Brain microvascular endothelial cell (primary cell): Measurements from ENCODE around the gene TRAPPC1.

Experiments
- DNase-seq: peaks from one replicate; pipeline ENCODE4 v3.0.0-alpha.2; 2020
- H3K27ac ChIP-seq: fragments of 250-450 bp; sonication (Bioruptor Pico); 2 replicates; pipeline ENCODE4 v1.5.1; 2020; ENCODE audit warnings: mild to moderate bottlenecking, moderate library complexity
- H3K27me3 ChIP-seq: fragments of 250-450 bp; sonication (Bioruptor Pico); replicated peaks from 2 replicates; pipeline ENCODE4 v1.5.1; 2020; ENCODE audit warnings: mild to moderate bottlenecking
- H3K36me3 ChIP-seq: fragments of 250-450 bp; sonication (Bioruptor Pico); replicated peaks from 2 replicates; pipeline ENCODE4 v1.5.1; 2020; ENCODE audit warnings: mild to moderate bottlenecking
- H3K4me3 ChIP-seq: 2 replicates; pipeline ENCODE4 v1.5.1; 2011; ENCODE audit warnings: low read depth, mild to moderate bottlenecking, control low read depth, low read length, moderate library complexity
- in situ Hi-C: cut with HindIII; loops from 2 replicates; pipeline ENCODE4 v1.10.0; 2017; ENCODE audit warnings: low sequenced_read_pairs, low pct_ligation_motif_present
- TF ChIP-seq, protein P1 (sequence below): IDR thresholded peaks from 2 replicates; pipeline ENCODE4 v1.5.1; 2011; ENCODE audit warnings: low read depth, mild to moderate bottlenecking, moderate library complexity, low read length, control low read depth, inconsistent platforms; ENCODE audit errors: missing control alignments

TRAPPC1 gene

DNA sequence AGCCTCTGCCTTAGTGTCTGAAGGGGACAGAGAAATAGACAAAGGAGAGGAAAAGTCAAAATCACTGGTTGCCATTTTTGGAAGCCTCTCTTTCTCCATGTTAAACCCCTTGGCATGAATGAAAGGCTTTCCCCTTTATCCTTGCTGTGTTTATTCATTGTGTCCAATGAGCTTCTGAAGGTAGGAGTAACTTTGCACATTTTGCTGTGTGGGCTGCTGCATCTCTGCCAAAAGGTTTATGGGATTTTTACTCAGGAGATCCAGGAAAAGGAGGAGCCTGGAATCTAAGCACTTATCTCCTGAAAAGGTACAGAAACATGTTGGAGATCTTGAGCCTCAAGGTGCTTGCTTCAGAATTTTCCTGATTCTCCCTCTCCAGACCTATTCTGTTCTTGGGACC is 4.1 kb upstream of the TRAPPC1 start:
- in situ Hi-C loops = no loop called here
- TF ChIP-seq, protein P1, sequence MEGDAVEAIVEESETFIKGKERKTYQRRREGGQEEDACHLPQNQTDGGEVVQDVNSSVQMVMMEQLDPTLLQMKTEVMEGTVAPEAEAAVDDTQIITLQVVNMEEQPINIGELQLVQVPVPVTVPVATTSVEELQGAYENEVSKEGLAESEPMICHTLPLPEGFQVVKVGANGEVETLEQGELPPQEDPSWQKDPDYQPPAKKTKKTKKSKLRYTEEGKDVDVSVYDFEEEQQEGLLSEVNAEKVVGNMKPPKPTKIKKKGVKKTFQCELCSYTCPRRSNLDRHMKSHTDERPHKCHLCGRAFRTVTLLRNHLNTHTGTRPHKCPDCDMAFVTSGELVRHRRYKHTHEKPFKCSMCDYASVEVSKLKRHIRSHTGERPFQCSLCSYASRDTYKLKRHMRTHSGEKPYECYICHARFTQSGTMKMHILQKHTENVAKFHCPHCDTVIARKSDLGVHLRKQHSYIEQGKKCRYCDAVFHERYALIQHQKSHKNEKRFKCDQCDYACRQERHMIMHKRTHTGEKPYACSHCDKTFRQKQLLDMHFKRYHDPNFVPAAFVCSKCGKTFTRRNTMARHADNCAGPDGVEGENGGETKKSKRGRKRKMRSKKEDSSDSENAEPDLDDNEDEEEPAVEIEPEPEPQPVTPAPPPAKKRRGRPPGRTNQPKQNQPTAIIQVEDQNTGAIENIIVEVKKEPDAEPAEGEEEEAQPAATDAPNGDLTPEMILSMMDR = no peak
- Histone ChIP-seq H3K4me3 (no peak overlapping the region), H3K27me3 (no peaks in the 10 kb centered on the region), H3K27ac (no peak overlapping the region), H3K36me3 (peaks cover 36% of the 10 kb centered on the region)
- DNase-seq = no peak

DNA sequence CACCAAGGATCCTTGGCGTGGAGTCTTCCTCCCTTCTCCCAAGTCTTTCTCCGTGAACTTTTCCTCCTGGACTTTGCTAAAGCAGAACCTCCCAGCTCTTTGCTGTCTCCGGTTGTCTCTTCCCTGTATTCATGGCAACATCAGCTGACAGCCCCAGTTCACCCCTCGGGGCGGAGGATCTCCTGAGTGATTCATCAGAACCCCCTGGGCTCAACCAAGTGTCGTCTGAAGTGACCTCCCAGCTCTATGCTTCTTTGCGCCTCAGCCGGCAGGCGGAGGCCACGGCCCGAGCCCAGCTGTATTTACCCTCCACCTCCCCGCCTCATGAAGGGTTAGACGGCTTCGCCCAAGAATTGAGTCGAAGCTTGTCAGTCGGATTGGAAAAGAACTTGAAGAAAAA is 1.2 kb upstream of the TRAPPC1 start:
- H3K4me3 ChIP-seq = peak overlapping the region; percentile 98
- in situ Hi-C loops = no loop called here
- DNase-seq = peak; percentile 68
- TF ChIP-seq, protein P1 = peak; percentile 56
- H3K27ac ChIP-seq = peak overlapping the region; percentile 79
- no peaks in the 10 kb centered on the region for H3K27me3 ChIP-seq
- peaks cover 19% of the 10 kb centered on the region for H3K36me3 ChIP-seq

DNA sequence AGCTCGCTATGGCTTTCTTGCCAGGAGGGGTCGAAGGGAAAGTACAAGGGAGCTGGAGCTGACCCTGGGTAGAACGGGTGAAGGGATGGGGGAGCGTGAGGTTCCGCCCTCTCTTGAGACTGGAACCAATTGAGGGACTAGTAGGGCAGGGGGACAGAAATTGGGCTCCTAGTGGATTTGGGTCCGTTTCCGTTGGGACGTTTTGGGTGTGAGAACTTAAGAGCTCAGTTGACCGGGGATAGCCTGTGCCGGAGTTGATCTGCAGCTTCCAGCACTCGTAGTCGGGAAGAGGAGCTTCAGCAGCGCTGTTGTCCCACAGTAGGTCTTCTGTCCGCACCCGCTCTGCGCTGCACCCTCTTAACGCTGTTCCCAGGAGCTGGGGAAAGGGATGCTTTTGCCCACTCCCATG is 741 bp upstream of the TRAPPC1 start:
- in situ Hi-C loops = no loop called here
- peak overlapping the region; percentile 98 for H3K4me3 ChIP-seq
- H3K27ac ChIP-seq = peak overlapping the region; percentile 79
- peaks cover 19% of the 10 kb centered on the region for H3K36me3 ChIP-seq
- TF ChIP-seq, protein P1 = no peak
- peak; percentile 4 for DNase-seq
- no peaks in the 10 kb centered on the region for H3K27me3 ChIP-seq

DNA sequence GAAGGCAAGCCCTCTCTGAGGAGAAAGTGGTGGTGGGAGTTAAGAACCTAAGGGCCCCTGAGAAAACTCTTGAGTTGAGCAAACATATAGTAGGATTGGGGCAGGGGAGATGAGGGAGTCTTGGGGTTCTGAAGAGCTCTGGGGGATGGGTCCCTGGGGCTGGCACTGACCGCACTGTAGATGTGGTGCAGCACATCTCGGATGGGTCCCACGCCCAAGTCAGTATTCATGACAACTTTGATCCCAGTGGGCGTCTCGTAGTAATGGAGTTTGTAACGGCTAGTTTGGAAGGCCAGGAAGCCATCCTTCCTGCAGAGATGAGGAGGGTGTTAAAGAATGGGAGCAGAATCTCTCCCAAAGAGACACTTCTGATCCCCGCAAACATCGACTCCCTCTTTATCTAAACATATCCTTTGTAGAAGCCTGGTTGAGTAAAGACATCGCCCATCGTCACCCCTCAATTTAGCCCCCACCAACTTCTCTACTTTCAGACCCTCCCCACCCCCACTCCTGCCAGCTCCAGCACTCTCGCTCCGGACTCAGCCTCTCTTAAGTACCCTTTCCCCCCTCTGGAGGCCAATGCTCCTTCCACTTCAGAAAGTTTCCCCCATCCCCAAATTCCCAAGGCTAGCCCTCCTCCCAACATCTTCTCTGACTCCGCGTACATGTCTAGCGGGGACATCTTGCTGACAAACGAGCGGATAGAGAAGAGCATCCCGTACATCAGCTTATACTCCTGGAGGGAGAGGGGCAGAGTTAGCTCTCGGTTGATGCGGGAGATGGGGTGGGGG is 710 bp downstream of the TRAPPC1 start:
- TF ChIP-seq, protein P1 = no peak
- H3K27ac ChIP-seq = no peak overlapping the region
- in situ Hi-C loops = no loop called here
- peak overlapping the region; percentile 98 for H3K4me3 ChIP-seq
- no peaks in the 10 kb centered on the region for H3K27me3 ChIP-seq
- no peak for DNase-seq
- H3K36me3 ChIP-seq = peaks cover 5% of the 10 kb centered on the region

DNA sequence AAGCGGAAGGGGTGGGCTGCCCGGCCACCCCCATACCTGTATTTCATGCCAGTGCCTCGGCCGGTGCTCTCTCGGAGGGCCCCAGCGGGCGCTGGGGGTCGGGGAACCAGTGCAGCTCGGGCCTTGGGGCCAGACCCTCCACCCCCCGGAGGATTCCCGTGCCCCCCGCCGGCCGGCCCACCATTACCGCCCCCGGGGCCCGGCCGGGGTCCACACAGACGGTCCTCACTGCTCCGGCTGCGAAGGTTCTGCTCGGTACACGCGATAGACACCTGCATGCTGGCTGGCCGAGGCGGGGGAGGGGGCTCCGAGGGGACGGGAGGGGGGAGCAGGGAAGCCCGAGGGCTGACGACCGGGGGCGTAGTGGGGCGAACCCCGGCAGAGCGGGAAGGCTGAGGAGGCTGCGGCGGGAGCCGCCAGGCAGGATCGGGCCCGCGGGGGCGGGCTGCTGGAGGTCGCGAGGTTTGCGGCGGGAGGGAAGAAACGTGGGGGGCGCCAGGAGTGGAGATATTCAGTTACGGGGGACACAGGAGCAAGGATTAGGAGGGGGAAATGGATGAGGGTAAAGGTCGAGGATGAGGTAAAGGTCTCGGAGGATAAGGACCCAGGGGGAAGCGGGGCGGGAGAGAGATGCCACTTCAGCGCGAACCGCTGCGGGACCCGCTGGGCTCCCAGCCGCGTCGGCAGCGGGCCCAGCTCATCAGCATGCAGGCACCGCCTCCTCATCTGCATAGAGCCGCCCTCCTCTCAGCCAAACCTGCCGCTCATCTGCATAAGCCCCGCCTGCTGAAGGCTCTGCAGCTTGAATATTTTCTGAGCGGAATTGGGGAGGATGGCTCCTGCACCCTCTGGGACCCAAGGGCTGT is 2.4 kb downstream of the TRAPPC1 start, which contains the start of gene KCNAB3:
Gene KCNAB3, minus strand, starts transcription at position 699 of the 866 bp plus-strand sequence. Its CDS starts 421 bp downstream, at position 278.
- H3K27ac ChIP-seq = no peak within 1 kb of the TSS
- in situ Hi-C loops = no loop called here
- peak within 1 kb of the TSS; percentile 56 for H3K4me3 ChIP-seq
- TF ChIP-seq, protein P1 = no peak
- H3K36me3 ChIP-seq = no peaks in the 10 kb centered on the region
- H3K27me3 ChIP-seq = no peaks in the 10 kb centered on the region
- peak; percentile 68 for DNase-seq
